ENCODE results near the gene TTC23.

- TF ChIP-seq EZH2phosphoT487 (IDR thresholded peaks at IDR 0.05; ENCODE audit: borderline replicate concordance, low read depth, low read length) = no peak
- no peak for TF ChIP-seq CTCF (conservative IDR thresholded peaks at IDR 0.05; ENCODE audit: low read length)
These were observed 19.1 kb upstream of the TTC23 start for GRCh38 chr15:99268431-99268830.
